Measurements from ENCODE around the gene FGR.

The FGR gene

DNA sequence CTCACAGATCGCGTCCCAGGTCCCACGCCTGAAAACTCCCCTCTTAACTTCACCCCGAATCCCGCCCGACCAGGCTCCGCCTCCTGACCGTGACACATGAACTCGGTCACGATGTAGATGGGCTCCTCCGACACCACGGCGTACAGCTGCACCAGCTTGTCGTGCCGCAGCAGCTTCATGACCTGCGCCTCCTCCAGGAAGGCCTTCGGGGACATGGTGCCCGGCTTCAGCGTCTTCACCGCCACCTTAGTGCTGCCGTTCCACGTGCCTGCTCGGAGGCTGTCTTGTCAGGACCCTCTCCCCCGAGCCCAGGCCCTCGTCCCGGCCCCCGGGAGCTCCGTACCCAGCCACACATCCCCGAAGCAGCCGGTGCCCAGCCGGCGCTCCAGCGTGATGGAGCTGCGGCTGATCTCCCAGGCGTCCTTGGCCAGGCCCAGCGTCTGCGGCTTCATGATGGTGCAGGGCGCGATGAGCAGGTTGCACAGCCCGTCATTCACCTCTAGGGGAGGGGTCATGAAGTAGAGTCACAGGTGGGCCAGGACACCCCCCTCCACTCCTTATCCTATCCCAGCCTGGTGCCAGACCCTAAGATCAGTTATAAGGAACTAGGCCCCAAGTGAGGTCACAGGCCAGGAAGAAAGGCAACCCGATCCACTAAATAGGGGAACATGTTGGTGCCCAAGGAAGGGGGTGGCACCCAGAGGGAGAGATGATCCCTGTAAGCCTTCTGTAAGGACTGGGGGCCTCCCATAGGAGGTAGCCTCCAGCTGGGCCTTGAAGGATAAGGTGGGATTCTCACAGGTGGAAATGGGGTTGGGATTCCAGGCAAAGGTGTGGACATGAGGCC, 19.4 kb downstream of the FGR start:
- no peak for DNase-seq

GRCh38 chr1:27614625-27615344, 20.2 kb downstream of the FGR start:
- DNase-seq: no peak

DNA sequence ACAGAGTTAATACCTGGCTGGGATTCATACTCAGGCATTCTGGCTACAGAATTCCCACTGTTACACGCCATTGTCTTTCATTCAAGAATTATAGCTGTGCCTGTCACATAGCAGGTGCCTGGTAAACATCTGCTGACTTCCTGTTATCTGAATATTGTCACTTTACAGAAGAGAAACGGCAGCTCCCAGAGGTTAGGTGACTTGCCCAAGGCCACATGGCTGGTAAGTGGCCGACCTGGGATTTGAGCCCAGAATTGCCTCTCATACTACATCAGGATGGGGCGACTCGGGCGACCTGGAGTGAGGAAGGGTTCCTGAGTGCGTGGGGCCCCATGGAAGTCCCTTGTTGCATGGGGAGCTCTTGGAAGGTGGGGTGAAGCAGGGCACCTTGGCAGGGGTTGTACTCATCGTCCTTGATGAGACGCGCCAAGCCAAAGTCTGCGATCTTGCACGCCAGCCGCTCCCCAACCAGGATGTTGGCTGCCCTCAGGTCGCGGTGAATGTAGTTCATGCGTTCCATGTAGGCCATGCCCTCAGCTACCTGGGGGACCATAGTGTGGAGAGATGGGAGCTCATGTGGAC, 20.9 kb downstream of the FGR start:
- DNase-seq: no peak

GRCh38 chr1:27612718-27613117, 22.3 kb downstream of the FGR start:
- DNase-seq: no peak

DNA sequence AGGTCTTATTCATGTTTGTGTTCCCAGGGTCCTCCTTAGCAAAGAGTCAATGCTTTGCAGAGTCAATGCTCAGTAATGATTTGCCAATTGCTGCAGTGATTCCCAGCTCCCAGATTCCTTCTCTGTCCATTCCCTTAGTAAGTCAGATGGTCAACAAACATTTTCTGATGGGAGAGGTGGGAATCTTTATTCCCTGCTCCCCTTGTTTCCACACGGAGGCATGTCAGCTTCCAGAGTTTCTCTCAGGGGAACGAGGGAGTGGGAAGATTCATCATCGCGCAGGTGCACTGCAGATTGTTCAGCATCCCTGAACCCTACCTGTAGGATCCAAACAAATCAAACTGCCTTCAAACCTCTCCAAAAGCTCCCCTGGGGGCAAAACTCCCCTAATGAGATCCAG, 23.5 kb downstream of the FGR start:
- no peak for DNase-seq

GRCh38 chr1:27609618-27610240, 25.3 kb downstream of the FGR start:
- DNase-seq: no peak

DNA sequence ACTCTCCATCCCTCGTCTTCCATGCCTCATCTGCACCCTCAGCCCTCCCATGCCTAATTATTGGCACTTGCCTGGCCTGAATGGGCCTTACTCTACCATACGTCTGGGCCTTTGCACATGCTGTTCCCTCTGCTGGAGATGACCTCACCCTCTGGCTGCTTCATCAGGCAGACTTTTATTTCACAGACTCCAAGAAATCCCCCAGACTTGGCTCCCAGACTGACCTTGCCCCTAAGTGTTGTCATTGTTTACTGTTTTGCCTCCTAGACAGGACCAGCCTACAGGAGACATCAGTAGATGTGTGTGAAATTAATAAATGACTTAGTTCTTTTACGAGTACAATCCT, 25.8 kb downstream of the FGR start:
- no peak for DNase-seq

GRCh38 chr1:27607239-27607804, 27.7 kb downstream of the FGR start:
- no peak for DNase-seq

GRCh38 chr1:27606708-27607238, 28.2 kb downstream of the FGR start:
- DNase-seq: no peak

GRCh38 chr1:27605796-27606707, 28.9 kb downstream of the FGR start:
- DNase-seq: peak; percentile 66

DNA sequence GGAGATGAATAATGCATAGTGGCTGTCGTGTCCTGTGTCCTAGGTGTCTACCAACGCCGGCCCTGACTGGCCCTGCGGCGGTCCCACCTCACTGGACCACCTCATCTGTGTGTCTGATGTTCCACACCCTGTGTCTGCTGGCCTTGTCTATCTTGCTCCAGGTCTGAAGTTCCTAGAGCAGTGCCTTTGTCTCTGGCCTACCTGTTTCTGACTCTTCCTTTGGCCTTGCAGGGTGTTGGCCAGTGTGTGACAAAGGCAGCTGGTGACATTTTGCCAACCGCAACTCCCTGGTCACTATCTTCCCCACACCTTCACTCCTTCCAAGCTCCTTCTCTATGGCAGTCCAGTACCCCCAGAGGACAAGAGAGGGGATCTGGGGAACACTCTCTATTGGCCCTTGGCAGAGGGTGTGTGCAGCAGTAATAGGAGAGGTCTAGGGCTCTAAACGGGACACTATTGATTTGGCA, 29.7 kb downstream of the FGR start:
- DNase-seq: no peak

GRCh38 chr1:27604579-27605299, 30.2 kb downstream of the FGR start:
- DNase-seq: peak; percentile 29

GRCh38 chr1:27603681-27604578, 31.1 kb downstream of the FGR start, which contains the start of gene AHDC1:
Gene AHDC1, minus strand, starts transcription at chr1:27604144. Its CDS starts 52,029 bp downstream, at chr1:27552115.
- DNase-seq: peak; percentile 88

GRCh38 chr1:27603309-27603680, 31.7 kb downstream of the FGR start:
- no peak for DNase-seq

- no peak for DNase-seq
These were observed 32.3 kb downstream of the FGR start for GRCh38 chr1:27602462-27603308.

DNA sequence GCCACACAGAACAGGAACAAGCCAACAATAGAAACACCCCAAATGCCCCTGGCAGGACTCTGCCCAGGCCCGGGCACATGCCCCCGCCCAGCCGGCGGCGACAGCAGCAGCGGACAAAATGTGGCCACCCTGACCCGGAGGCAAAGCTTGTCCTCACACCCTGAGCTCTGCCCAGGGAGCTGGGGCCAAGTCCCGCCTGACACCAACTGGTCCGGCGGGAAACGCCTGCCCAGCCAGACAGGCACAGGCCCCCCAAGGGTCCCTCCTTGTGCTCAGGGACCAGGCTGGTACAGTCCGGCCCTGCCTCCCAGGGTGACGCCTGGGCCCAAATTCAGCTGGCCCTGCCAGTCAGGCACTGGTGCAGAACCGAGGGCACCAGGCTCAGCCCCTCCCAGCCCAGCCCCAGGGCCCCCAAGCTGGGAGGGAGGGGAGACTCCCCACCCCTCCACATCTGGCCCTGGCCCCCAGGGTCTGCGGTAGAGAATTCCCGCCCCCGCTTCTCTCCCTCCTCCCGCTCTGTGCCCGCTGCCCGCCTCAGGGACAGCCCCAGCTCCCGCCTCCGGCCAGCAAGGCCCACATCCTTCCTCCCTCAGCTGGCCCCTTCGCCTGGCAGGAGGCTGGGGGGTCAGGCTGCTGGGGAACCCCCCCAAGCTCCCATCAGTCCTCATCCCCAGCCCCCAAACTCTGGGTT, 33.1 kb downstream of the FGR start:
- no peak for DNase-seq

DNA sequence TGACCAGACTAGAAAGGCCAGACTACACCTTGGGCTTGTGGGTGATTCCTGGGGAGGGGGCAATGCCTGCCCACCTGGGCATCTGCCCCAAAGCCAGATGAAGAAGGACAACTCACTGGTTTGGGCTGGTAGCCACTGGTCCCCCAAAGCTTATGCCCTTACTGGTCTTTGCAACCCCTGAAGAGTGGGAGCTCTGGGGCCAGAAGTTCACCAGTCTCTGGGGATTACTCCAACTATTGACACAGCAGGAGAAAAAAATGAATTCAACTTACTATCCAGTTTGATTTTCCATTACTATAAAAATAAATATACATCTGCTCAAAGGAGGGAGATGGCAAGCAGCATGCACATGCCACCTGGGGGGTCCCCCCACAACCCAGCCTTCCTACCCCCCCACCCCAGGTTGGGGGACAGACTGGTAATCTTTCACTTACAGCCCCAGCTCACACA, 33.6 kb downstream of the FGR start:
- DNase-seq: no peak
